H54 (cell line): ENCODE results near the gene PIAS4.

Experiments used
- DNase-seq: peaks from one replicate; pipeline ENCODE4 v3.0.0; 2011; ENCODE audit warnings: low spot score, mixed read lengths; ENCODE audit not compliant: insufficient read length
- FAIRE-seq: peaks from 3 replicates; lab custom pipeline; 2011; peaks lifted over from hg19 to GRCh38; lab: Jason Lieb, UNC
- POLR2A ChIP-seq: IDR thresholded peaks from 2 replicates; pipeline ENCODE4 v1.6.1; 2011; ENCODE audit warnings: low read depth, mild to moderate bottlenecking, low read length

PIAS4 gene

GRCh38 chr19:4065430-4066175 is 58.1 kb downstream of the PIAS4 start:
- 0 out of 2 replicates have a peak, but pooled peaks have one; percentile 19 for TF ChIP-seq POLR2A
- FAIRE-seq, result no peak
- DNase-seq, result peak; percentile 88

- no peak for TF ChIP-seq POLR2A
- FAIRE-seq, result no peak
- no peak for DNase-seq
Observed at GRCh38 chr19:4066176-4066606, 58.7 kb downstream of the PIAS4 start.

- peak; percentile 96 for DNase-seq
- TF ChIP-seq POLR2A, result peak; percentile 49
- no peak for FAIRE-seq
Observed at GRCh38 chr19:4066682-4067395, 59.3 kb downstream of the PIAS4 start, which contains the start of gene ZBTB7A. Gene ZBTB7A (minus strand): TSS chr19:4066899. CDS start chr19:4055232, 11,667 bp downstream.

GRCh38 chr19:4067396-4068046 is 60.0 kb downstream of the PIAS4 start:
- no peak for DNase-seq
- FAIRE-seq, result no peak
- TF ChIP-seq POLR2A, result no peak

GRCh38 chr19:4068047-4068966 is 60.8 kb downstream of the PIAS4 start:
- no peak for DNase-seq
- TF ChIP-seq POLR2A, result no peak
- FAIRE-seq, result no peak

GRCh38 chr19:4069331-4069959 is 61.9 kb downstream of the PIAS4 start:
- TF ChIP-seq POLR2A, result no peak
- FAIRE-seq (no peak), DNase-seq (no peak)

- DNase-seq, result no peak
- TF ChIP-seq POLR2A, result no peak
- no peak for FAIRE-seq
Observed at GRCh38 chr19:4071610-4072009, 64.1 kb downstream of the PIAS4 start.

GRCh38 chr19:4075373-4075772 is 67.8 kb downstream of the PIAS4 start:
- no peak for DNase-seq
- no peak for TF ChIP-seq POLR2A
- no peak for FAIRE-seq

GRCh38 chr19:4077007-4077374 is 69.5 kb downstream of the PIAS4 start:
- no peak for TF ChIP-seq POLR2A
- no peak for FAIRE-seq
- DNase-seq, result no peak

GRCh38 chr19:4077800-4078684 is 70.5 kb downstream of the PIAS4 start:
- 0 out of 2 replicates have a peak, but pooled peaks have one; percentile 25 for TF ChIP-seq POLR2A
- no peak for FAIRE-seq
- DNase-seq, result no peak

GRCh38 chr19:4080473-4080872 is 72.9 kb downstream of the PIAS4 start:
- no peak for FAIRE-seq
- DNase-seq, result no peak
- no peak for TF ChIP-seq POLR2A
